SK-N-SH (cell line): ENCODE measurements around the gene MIOX. TPM values are rescaled to one million over a fixed set of nuclear protein-coding genes. Genes with fewer than 3 reads are reported as not detected.

ENCODE experiments used
- CTCF ChIA-PET: fragments of 300-600, 350-600 bp; formaldehyde crosslinking; extraction: SDS; loops from one replicate; lab custom pipeline; 2021; lab: Yijun Ruan, JAX
- POLR2A ChIA-PET: fragments of 350-600 bp; sonication (Branson Sonifier 250); formaldehyde crosslinking; extraction: SDS; loops from one replicate; lab custom pipeline; 2020; ENCODE audit warnings: antibody characterized with exemption, inconsistent platforms; lab: Yijun Ruan, JAX
- DNase-seq: peaks from one replicate; pipeline ENCODE4 v3.0.0; 2012
- H2AFZ ChIP-seq: fragments of 200-600 bp; sonication (generic); 2 replicates; pipeline ENCODE4 v1.8.1; 2016; ENCODE audit warnings: antibody characterized with exemption, mild to moderate bottlenecking, low read depth
- H3F3A ChIP-seq: fragments of 200-600 bp; sonication (generic); replicated peaks from 2 replicates; pipeline ENCODE3; 2016; ENCODE audit warnings: antibody characterized with exemption, mild to moderate bottlenecking; ENCODE audit not compliant: insufficient read depth
- H3K27ac ChIP-seq, 2 experiments: fragments of 200-500 bp in 1 of 2; fragments of 200-600 bp in 1 of 2; sonication (Bioruptor generic) in 1 of 2; sonication (generic), shearing (Covaris generic) in 1 of 2; 2 replicates each; pipeline versions ENCODE4 v1.5.1 to v1.6.1; 2014 to 2016; ENCODE audit warnings: low read depth in 2 of 2, inconsistent platforms in 1 of 2, low read length in 1 of 2, mild to moderate bottlenecking in 1 of 2, mixed read lengths in 1 of 2
- H3K27me3 ChIP-seq: fragments of 200-600 bp; sonication (generic), shearing (Covaris generic); 2 replicates; pipeline ENCODE4 v1.6.1; 2016; ENCODE audit warnings: mixed run types; ENCODE audit not compliant: insufficient read depth
- H3K36me3 ChIP-seq, 2 experiments: fragments of 200-500 bp in 1 of 2; fragments of 200-600 bp in 1 of 2; sonication (Bioruptor generic) in 1 of 2; sonication (generic) in 1 of 2; replicated peaks in 1 of 2; 2 replicates each; pipeline versions ENCODE3 to v1.5.1; 2014 to 2016; ENCODE audit warnings: low read length in 1 of 2, mild to moderate bottlenecking in 1 of 2; ENCODE audit not compliant: insufficient read depth in 2 of 2, control insufficient read depth in 1 of 2
- H3K4me1 ChIP-seq, 2 experiments: fragments of 200-500 bp in 1 of 2; fragments of 200-600 bp in 1 of 2; sonication (Bioruptor generic) in 1 of 2; sonication (generic), shearing (Covaris generic) in 1 of 2; 2 replicates each; pipeline versions ENCODE4 v1.5.1 to v1.6.1; 2014 to 2016; ENCODE audit warnings: low read depth in 1 of 2, low read length in 1 of 2, mixed run types in 1 of 2; ENCODE audit not compliant: insufficient read depth in 2 of 2, control insufficient read depth in 1 of 2
- H3K4me2 ChIP-seq: fragments of 200-600 bp; sonication (generic), shearing (Covaris generic); 2 replicates; pipeline ENCODE4 v1.6.1; 2017; ENCODE audit warnings: mixed run types
- H3K4me3 ChIP-seq, 2 experiments: fragments of 200-500 bp in 1 of 2; fragments of 200-600 bp in 1 of 2; sonication (Bioruptor generic) in 1 of 2; sonication (generic), shearing (Covaris generic) in 1 of 2; 2 replicates each; pipeline versions ENCODE4 v1.5.1 to v1.8.1; 2014 to 2016; ENCODE audit warnings: low read depth in 2 of 2, inconsistent platforms in 1 of 2, low read length in 1 of 2, mild to moderate bottlenecking in 1 of 2, mixed read lengths in 1 of 2, moderate library complexity in 1 of 2
- H3K79me2 ChIP-seq: fragments of 200-600 bp; sonication (generic); 2 replicates; pipeline ENCODE4 v1.8.1; 2017; ENCODE audit warnings: mild to moderate bottlenecking; ENCODE audit not compliant: insufficient read depth
- H3K9ac ChIP-seq: fragments of 200-600 bp; sonication (generic); 2 replicates; pipeline ENCODE4 v1.6.1; 2017; ENCODE audit warnings: mixed run types
- H3K9me2 ChIP-seq: fragments of 200-600 bp; sonication (generic); 2 replicates; pipeline ENCODE4 v1.6.1; 2017; ENCODE audit warnings: mixed run types
- H3K9me3 ChIP-seq: fragments of 200-600 bp; sonication (generic); 2 replicates; pipeline ENCODE4 v1.6.1; 2017; ENCODE audit warnings: mixed run types, mild to moderate bottlenecking, moderate library complexity
- H4K20me1 ChIP-seq: fragments of 200-600 bp; sonication (generic); 2 replicates; pipeline ENCODE4 v1.6.1; 2017; ENCODE audit warnings: mild to moderate bottlenecking, mixed run types; ENCODE audit not compliant: insufficient read depth
- EZH2phosphoT487 ChIP-seq: fragments of 200-600 bp; sonication (generic); IDR thresholded peaks from 2 replicates; pipeline ENCODE4 v1.6.1; 2017; ENCODE audit warnings: low read depth, mixed run types, mild to moderate bottlenecking, antibody characterized with exemption, moderate library complexity, borderline replicate concordance
- FOSL2 ChIP-seq: IDR thresholded peaks from 2 replicates; pipeline ENCODE4 v1.4.0; 2012; ENCODE audit warnings: low read depth, mild to moderate bottlenecking, moderate library complexity, borderline replicate concordance
- FOXJ3 ChIP-seq: sonication (generic); formaldehyde crosslinking; IDR thresholded peaks from 2 replicates; pipeline ENCODE4 v1.5.1; 2020; ENCODE audit warnings: mild to moderate bottlenecking, missing genetic modification reagents
- JUND ChIP-seq: IDR thresholded peaks from 2 replicates; pipeline ENCODE4 v1.4.0; 2012
- NFIC ChIP-seq: IDR thresholded peaks from 2 replicates; pipeline ENCODE4 v1.4.0; 2012; ENCODE audit warnings: borderline replicate concordance
- RAD21 ChIP-seq: IDR thresholded peaks from 2 replicates; pipeline ENCODE4 v1.6.1; 2012; ENCODE audit warnings: mild to moderate bottlenecking, low read length
- WGBS: methylation state at CpG from one replicate; pipeline ENCODE4 v1.1.6; 2017; ENCODE audit warnings: low lambda C conversion rate; 5-methylcytosine and 5-hydroxymethylcytosine counted together
- polyA plus RNA-seq, 3 experiments: library from polyadenylated mRNA; depleted of rRNA; stranded (reverse); fragments of >200 nt; gene quantifications; 2 replicates each; pipeline ENCODE4 v1.2.3, GENCODE V29; 2012
- TF ChIP-seq, protein P1 (sequence below): IDR thresholded peaks from 2 replicates; pipeline ENCODE4 v1.6.1; 2012; ENCODE audit warnings: mild to moderate bottlenecking, low read depth, low read length, moderate library complexity
- TF ChIP-seq, protein P2 (sequence below): IDR thresholded peaks from 2 replicates; pipeline ENCODE4 v1.4.0; 2012; ENCODE audit warnings: low read depth, borderline replicate concordance
- TF ChIP-seq, protein P3 (sequence below): IDR thresholded peaks from 2 replicates; pipeline ENCODE4; 2012

Gene MIOX
- polyA plus RNA-seq, 1 of the 3 experiments (the other 2 are of a cell fraction): 0.05 TPM

GRCh38 chr22:50503475-50504145 lies 17.0 kb downstream of the MIOX start:
- Histone ChIP-seq H3F3A (peaks cover 6% of the 10 kb centered on the region), H4K20me1 (no peaks in the 10 kb centered on the region), H3K9ac (no peak overlapping the region), H3K9me3 (no peaks in the 10 kb centered on the region), H3K27ac (no peak overlapping the region), H3K4me2 (no peak overlapping the region), H2AFZ (no peak overlapping the region), H3K4me1 (peaks cover 0 to 11% of the 10 kb centered on the region in 2 experiments; a peak in 1 of 4 replicates), H3K4me3 (no peak overlapping the region), H3K9me2 (no peaks in the 10 kb centered on the region), H3K27me3 (no peaks in the 10 kb centered on the region), H3K79me2 (peaks cover 28% of the 10 kb centered on the region), H3K36me3 (peaks cover 0 to 18% of the 10 kb centered on the region in 2 experiments)
- no peak for DNase-seq
- ChIA-PET CTCF (interaction anchor here (0.9 kb wide), 1 partner anchor 10 kb away, joined by 5 read pairs; no protein-coding TSS in a partner anchor), POLR2A (no interaction called here)
- WGBS: 77% methylated on average over 9 of the region's 26 CpGs
- TF ChIP-seq NFIC (no peak), FOSL2 (no peak), FOXJ3 (no peak), EZH2phosphoT487 (no peak)
- TF ChIP-seq, protein P1, sequence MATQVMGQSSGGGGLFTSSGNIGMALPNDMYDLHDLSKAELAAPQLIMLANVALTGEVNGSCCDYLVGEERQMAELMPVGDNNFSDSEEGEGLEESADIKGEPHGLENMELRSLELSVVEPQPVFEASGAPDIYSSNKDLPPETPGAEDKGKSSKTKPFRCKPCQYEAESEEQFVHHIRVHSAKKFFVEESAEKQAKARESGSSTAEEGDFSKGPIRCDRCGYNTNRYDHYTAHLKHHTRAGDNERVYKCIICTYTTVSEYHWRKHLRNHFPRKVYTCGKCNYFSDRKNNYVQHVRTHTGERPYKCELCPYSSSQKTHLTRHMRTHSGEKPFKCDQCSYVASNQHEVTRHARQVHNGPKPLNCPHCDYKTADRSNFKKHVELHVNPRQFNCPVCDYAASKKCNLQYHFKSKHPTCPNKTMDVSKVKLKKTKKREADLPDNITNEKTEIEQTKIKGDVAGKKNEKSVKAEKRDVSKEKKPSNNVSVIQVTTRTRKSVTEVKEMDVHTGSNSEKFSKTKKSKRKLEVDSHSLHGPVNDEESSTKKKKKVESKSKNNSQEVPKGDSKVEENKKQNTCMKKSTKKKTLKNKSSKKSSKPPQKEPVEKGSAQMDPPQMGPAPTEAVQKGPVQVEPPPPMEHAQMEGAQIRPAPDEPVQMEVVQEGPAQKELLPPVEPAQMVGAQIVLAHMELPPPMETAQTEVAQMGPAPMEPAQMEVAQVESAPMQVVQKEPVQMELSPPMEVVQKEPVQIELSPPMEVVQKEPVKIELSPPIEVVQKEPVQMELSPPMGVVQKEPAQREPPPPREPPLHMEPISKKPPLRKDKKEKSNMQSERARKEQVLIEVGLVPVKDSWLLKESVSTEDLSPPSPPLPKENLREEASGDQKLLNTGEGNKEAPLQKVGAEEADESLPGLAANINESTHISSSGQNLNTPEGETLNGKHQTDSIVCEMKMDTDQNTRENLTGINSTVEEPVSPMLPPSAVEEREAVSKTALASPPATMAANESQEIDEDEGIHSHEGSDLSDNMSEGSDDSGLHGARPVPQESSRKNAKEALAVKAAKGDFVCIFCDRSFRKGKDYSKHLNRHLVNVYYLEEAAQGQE: no peak

DNA sequence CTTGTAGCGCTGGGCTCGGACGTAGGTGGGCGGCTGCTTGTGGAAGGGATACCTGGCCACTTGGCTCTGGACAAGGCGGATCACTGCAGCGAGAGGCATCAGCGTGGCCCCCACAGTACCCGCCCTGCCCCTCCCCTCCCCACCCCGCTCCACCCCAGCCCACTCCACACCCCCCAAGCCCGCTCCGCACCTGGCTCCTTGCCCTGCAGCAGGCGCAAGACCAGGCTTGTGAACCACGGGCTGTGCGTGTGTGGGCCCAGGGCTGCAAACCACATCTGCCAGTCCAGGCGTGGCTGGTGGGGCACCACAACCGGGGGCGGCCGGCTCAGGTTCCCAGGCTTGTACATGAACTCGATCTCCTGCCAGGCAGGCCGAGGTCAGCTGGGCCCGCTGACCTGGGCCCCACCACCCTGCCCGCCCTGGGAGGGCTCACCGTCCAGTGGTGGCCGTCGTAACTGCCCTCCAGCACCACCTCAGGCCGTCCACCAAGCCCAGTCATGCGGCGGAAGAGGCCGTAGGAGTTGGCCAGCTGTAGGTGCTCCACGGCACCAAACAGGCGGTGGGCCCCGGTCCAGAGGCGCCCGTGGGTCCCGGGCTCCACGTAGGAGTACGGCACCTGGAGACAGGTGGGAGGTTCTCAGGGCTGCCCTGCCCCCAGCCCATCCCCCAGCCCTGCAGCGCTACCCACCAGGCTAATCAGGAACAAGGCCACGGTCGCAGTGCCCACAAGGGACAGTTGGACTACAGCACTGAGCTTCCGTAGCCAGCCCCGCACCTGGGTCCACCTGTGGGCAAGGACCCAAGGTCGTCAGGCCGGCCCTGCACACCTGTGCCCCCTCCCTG lies 17.9 kb downstream of the MIOX start:
- DNase-seq: no peak
- 97% methylated on average over 6 of the region's 44 CpGs for WGBS
- TF ChIP-seq, protein P2, sequence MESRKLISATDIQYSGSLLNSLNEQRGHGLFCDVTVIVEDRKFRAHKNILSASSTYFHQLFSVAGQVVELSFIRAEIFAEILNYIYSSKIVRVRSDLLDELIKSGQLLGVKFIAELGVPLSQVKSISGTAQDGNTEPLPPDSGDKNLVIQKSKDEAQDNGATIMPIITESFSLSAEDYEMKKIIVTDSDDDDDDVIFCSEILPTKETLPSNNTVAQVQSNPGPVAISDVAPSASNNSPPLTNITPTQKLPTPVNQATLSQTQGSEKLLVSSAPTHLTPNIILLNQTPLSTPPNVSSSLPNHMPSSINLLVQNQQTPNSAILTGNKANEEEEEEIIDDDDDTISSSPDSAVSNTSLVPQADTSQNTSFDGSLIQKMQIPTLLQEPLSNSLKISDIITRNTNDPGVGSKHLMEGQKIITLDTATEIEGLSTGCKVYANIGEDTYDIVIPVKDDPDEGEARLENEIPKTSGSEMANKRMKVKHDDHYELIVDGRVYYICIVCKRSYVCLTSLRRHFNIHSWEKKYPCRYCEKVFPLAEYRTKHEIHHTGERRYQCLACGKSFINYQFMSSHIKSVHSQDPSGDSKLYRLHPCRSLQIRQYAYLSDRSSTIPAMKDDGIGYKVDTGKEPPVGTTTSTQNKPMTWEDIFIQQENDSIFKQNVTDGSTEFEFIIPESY: no peak
- TF ChIP-seq JUND (no peak), RAD21 (no peak)
- TF ChIP-seq, protein P3, sequence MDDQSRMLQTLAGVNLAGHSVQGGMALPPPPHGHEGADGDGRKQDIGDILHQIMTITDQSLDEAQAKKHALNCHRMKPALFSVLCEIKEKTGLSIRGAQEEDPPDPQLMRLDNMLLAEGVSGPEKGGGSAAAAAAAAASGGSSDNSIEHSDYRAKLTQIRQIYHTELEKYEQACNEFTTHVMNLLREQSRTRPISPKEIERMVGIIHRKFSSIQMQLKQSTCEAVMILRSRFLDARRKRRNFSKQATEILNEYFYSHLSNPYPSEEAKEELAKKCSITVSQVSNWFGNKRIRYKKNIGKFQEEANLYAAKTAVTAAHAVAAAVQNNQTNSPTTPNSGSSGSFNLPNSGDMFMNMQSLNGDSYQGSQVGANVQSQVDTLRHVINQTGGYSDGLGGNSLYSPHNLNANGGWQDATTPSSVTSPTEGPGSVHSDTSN: no peak
- TF ChIP-seq, all 33 proteins: peak for 0
- Histone ChIP-seq H3K4me1 (peaks cover 7 to 14% of the 10 kb centered on the region in 2 experiments; a peak in 3 of 4 replicates), H3K36me3 (peaks cover 0 to 18% of the 10 kb centered on the region in 2 experiments), H3K4me2 (no peak overlapping the region), H3K9ac (no peak overlapping the region), H2AFZ (no peak overlapping the region), H3K4me3 (no peak overlapping the region), H3K27me3 (no peaks in the 10 kb centered on the region), H3K9me2 (no peaks in the 10 kb centered on the region), H3F3A (peaks cover 6% of the 10 kb centered on the region), H3K79me2 (peaks cover 37% of the 10 kb centered on the region), H3K27ac (no peak overlapping the region), H3K9me3 (no peaks in the 10 kb centered on the region), H4K20me1 (no peaks in the 10 kb centered on the region)
- ChIA-PET POLR2A (no interaction called here), CTCF (interaction anchor here (0.9 kb wide), 1 partner anchor 11 kb away, joined by 5 read pairs; no protein-coding TSS in a partner anchor)
